ENCODE measurements around the gene BRWD1.

Gene BRWD1

GRCh38 chr21:39313571-39314142 lies at the start of gene BRWD1:
Gene BRWD1 (minus strand): TSS chr21:39313632. CDS start chr21:39313491, 141 bp downstream.
- peak; percentile 62 to 71 (median 62) for DNase-seq (ENCODE audit: low read depth in 3 of 3)

- DNase-seq (ENCODE audit: low read depth in 3 of 3) = no peak
Measured at GRCh38 chr21:39362733-39363132, 49.3 kb upstream of the BRWD1 start.

DNA sequence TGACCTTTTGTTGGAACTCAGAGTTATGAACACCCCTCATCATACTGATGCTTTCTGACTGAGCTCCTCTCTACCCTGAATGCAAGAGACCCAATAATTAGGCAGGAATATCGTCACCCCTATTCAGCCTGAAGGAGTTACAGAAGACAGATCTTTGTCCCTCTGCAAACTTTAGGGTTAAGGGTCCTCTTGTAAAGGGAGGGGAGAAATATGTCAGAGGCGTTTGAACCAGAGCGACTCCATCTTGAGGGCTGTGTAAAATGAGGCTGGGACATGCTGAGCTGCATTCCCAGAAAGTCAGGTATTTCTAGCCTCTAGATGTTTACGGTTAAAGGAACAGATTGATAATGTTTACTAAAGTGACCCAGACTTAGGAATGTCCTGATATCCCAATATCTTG lies 46.0 kb upstream of the BRWD1 start:
- DNase-seq (ENCODE audit: low read depth in 3 of 3) = no peak

- no peak for DNase-seq (ENCODE audit: low read depth in 3 of 3)
Measured at GRCh38 chr21:39353295-39353694, 39.9 kb upstream of the BRWD1 start.

GRCh38 chr21:39350094-39351005 lies 36.9 kb upstream of the BRWD1 start:
- DNase-seq (ENCODE audit: low read depth in 3 of 3) = no peak

- peak; percentile 94 to 98 (median 97) for DNase-seq (ENCODE audit: low read depth in 3 of 3)
Measured at GRCh38 chr21:39349211-39350093, 36.0 kb upstream of the BRWD1 start.

DNA sequence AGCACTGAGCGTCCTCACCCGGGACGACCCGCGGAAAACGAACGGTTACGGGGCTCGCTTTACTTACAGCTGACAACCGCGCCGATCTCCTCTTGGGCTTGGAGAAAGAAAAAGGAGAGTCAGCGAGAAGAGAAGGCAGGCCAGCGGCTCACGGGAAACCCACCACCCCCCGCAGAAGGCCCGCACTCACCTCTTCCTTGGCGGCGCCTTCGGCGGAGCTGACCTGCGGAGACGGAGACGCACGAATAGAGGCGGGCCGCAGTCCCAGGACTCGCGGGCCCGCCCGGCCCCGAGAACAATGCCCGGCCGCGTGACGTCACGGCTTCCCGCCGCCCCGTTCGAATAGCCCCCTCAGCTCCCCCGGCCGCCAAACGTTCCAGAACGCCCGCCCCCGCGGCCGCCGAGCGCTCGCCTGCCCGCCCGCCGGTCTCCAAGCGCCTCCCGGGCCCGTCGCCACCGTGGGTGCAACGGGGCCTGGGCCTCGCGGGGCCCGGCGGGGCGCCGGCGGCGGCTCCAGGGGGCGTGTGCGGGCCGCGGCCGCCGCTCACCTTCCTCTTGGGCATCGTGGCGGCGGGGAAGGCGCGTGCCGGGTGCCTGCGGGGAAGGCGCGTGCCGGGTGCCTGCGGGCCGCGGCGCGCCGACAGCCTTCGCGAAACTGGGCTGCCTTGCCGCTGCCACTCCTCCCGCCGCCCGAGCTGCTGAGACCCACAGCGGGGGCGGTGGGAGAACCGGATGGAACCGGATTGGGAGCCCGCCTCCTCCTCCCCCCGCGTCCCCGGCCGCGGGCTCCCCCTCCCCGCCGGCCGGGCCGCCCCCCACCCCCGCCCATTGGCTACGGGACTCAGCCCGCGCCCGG lies 35.2 kb upstream of the BRWD1 start, which contains the start of gene HMGN1:
TSS of gene HMGN1 (minus strand) at position 734 of the 856 bp plus-strand sequence. CDS start at position 563, 171 bp downstream.
- peak; percentile 85 to 89 (median 85) for DNase-seq (ENCODE audit: low read depth in 3 of 3)

GRCh38 chr21:39348040-39348354 lies 34.6 kb upstream of the BRWD1 start:
- peak in 1 of 3 experiments; percentile 26 for DNase-seq (ENCODE audit: low read depth in 3 of 3)

- no peak for DNase-seq (ENCODE audit: low read depth in 3 of 3)
Measured at GRCh38 chr21:39347537-39347936, 34.1 kb upstream of the BRWD1 start.

GRCh38 chr21:39346671-39347331 lies 33.4 kb upstream of the BRWD1 start:
- no peak for DNase-seq (ENCODE audit: low read depth in 3 of 3)

GRCh38 chr21:39346206-39346605 lies 32.8 kb upstream of the BRWD1 start:
- DNase-seq (ENCODE audit: low read depth in 3 of 3) = no peak

DNA sequence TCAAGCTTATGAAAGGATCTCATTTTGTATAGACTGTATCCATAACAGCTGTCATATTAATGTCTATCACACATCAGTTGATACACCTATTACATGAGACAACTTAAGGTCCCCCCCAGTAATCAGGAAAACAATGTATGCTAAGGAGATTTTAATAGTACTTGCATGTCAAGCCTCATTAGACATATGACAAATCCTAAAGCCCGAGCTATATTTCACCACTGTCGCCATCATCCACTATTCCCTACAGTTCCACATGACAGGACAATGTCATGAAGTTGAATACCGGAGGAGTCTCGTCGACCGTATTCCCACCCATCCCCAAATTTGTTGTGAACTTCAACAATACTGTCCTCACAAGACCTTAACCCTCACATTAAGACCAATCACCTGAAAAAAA lies 32.0 kb upstream of the BRWD1 start:
- no peak for DNase-seq (ENCODE audit: low read depth in 3 of 3)

GRCh38 chr21:39344848-39345247 lies 31.4 kb upstream of the BRWD1 start:
- DNase-seq (ENCODE audit: low read depth in 3 of 3) = no peak

- no peak for DNase-seq (ENCODE audit: low read depth in 3 of 3)
Measured at GRCh38 chr21:39341249-39341923, 28.0 kb upstream of the BRWD1 start.

- no peak for DNase-seq (ENCODE audit: low read depth in 3 of 3)
Measured at GRCh38 chr21:39340687-39341086, 27.3 kb upstream of the BRWD1 start.

- DNase-seq (ENCODE audit: low read depth in 3 of 3) = no peak
Measured at GRCh38 chr21:39339231-39339630, 25.8 kb upstream of the BRWD1 start.

GRCh38 chr21:39336457-39337008 lies 23.1 kb upstream of the BRWD1 start:
- no peak for DNase-seq (ENCODE audit: low read depth in 3 of 3)

DNA sequence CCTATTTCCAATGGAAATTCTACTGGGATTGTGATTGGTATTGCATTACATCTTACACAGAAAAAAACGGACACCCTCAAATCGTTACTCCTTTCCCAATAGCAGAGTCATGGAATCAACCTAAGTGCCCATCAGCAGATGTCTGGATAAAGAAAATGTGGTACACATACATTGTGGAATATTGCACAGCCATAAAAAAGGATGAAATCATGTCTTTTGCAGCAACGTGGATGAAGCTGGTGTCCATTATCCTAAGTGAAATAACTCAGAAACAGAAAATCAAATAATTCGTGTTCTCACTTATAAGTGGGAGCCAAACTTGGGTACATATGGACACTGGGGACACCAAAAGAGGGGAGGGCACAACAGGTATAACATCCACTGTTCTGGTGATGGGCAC lies 21.2 kb upstream of the BRWD1 start:
- DNase-seq (ENCODE audit: low read depth in 3 of 3) = no peak

- no peak for DNase-seq (ENCODE audit: low read depth in 3 of 3)
Measured at GRCh38 chr21:39332175-39332574, 18.7 kb upstream of the BRWD1 start.

DNA sequence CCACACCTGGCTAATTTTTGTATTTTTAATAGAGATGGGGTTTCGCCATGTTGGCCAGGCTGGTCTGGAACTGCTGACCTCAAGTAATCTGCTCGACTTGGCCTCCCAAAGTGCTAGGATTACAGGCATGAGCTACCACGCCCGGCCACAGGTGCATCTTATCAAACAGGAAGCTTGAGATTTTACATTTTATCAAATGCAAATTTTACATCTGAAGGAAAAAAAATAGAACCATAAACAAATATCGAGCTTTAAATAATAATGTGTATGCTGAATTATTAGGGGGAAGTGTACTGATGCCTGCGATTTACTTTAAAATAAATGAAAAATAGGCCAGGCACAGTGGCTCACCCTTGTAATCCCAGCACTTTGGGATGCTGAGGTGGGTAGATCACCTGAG lies 16.6 kb upstream of the BRWD1 start:
- no peak for DNase-seq (ENCODE audit: low read depth in 3 of 3)
